Measurements from ENCODE around the gene HDGFL2.
A peak's percentile ranks its signal among the peaks of the same experiment; 100 is the strongest.

Gene HDGFL2

DNA sequence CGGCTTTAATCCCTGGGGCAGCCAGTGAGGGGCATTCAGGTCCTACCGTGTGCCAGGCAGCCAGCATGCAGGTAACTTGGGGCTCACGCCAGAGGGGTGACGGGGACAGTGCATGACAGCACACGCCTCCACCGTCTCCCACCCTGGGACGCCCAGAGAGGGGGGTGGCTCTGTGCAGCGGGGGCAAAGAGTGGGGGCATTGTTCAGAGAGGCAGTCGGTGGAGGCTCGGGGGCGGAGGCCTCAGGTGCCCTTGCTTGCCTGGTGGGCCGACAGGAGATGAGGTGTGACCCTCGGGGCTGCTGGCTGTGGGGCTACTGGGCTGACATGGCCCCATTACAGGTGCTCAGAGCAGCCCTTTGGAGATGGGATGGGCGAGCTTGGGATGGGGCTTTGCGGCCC, 27.8 kb downstream of the HDGFL2 start:
- no peak for DNase-seq (ENCODE audit: low spot score)

DNA sequence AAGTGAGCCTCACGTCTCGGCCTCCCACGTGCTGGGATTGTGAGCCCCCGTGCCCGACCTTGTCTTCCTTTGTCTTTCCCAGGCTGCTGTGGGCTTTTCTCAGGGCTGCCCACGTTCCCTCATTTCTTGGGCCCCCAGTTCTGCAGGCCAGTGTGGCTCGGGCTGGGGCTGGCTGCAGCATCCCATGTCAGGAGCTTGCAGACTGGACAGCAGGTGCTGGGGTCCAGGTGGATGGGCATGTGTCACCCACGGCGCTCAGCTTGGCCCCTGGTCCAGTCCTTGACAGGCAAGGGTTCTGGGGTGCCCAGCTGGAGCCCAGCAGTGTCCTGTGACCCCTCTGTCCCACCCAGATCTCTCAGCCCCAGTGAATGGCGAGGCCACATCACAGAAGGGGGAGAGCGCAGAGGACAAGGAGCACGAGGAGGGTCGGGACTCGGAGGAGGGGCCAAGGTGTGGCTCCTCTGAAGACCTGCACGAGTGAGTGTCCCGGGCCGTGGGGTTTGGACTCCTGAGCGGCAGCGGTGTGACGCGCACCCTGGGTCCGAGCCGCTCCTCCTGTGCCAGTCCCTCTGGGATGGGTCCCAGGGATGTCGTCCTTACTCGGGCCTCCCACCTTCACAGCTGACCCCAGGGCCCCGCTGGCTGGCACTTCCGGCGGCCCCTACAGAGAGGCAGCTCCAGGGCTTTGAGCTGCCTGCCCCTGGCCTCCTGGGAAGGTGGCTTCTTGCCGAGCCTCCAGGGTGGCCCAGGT, 28.9 kb downstream of the HDGFL2 start:
- no peak for DNase-seq (ENCODE audit: low spot score)

DNA sequence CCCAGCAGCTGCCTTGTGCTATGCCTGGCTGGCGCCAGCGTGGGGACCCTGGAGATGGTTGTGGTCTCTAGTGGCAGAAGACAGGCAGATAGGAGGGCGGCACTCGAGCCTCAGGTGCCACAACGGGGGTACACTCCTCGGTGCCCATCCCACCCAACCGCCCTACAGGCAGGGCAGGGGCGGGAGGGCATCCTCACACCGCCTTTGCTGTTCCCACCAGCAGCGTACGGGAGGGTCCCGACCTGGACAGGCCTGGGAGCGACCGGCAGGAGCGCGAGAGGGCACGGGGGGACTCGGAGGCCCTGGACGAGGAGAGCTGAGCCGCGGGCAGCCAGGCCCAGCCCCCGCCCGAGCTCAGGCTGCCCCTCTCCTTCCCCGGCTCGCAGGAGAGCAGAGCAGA, 29.6 kb downstream of the HDGFL2 start:
- no peak for DNase-seq (ENCODE audit: low spot score)

DNA sequence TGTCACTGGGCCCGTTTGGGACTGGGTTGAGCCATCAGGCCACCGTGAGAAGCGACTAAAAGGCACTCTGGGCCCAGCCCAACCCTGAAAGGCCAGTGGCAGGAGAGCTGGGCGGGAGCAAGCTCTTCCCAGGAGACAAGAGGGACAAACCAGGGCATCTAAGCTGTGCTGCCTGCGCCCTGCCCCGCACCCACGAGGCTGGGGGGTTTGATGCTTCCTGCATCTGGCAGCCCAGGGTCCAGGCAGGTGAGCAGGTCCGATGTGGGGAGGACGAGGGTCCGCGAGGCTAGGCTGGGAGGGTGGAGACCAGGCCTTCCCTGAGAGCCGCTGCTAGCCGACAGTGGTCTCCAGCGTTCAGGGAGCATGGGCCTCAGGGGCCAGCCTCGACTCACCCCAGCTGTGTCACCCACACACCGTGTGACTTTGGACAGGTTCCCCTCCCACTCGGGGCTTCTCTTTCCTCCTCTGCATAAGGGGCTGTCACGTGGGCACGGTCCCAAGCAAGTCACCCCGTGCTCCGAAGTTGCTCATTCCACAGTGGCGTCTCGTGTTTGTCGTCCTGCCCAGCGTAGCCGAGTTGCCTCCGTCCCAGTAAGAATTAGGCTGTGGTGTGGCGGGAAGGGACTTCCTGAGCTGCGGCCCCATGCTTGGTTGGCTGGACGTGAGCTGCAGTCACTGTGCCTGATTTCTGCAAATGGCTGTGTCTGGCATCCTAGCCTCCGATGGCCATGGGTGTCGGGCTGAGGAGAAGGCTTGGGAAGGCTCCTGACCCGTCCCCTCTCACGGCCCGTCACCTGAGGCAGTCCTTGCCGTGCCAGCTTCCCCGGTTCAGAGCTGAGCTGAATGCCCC, 30.4 kb downstream of the HDGFL2 start:
- DNase-seq (ENCODE audit: low spot score) = no peak

DNA sequence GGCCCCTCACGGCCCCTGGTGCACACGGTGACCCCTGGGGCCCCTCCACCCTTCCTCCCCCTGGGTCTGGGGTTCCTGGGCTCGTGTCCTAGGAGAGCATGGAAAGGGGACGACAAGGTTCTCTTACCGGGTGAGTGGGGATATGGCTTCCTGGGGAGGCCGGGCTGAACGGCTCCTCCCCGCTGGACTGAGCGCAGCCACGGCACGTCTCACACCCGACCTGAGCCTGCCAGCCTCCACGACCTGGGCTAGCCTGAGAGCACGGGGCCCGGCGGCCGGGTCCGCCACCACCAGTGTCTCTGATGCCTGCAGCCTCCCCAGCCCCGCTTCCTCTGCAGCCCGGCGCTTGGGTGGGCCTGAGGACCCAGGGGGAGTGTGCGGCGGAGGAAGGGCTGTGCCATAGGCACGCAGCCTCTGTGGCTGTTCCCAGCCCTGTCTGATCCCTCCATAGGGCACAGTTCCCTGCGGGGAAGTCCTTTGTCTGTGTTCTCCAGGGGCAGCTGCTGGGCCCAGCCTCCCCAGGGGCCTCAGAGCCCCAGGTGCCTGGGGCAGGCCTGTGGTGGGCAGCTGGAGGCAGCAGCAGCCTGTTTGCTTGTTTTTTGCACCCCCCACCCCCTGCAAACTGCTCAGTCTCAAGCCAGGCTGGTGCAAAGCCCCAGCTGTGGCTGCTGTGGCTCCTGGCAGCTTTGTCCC, 31.2 kb downstream of the HDGFL2 start:
- DNase-seq (ENCODE audit: low spot score) = no peak

DNA sequence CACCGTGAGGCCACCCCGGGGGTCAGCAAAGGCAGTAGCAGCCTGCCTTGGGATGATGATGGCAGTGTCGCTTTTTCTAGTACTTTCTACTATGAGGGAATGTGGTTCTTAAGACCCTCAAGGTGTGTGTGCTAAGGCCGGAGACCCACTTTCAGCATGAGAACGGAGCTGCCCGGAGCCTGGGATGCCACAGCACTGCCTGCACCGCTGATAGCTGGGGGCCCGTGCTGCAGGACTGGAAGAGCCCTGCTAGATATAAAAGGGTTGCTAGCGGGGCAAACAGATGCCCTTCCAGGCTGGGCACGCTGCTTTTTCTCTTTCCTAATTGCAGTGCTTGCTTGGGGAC, 31.7 kb downstream of the HDGFL2 start:
- no peak for DNase-seq (ENCODE audit: low spot score)

DNA sequence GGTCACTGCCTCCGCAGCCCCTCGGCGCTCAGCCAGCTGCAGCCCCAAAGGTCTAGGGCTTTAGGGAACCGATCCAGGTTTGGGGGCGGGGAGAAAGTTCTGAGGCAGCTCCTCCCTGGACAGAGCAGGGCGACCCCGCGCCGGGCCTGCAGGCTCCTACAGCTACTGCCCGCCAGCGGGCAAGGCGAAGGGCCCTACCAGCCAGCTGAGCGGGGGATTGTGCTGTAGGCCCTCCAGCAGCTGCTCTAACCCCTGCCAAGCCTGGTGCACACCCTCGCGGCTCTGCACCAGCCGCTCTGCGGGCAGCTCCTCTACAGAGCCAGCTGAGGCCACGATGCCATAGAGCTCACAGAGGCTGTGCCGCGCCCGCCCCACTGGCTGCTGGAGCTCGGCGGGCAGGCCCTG, 32.2 kb downstream of the HDGFL2 start:
- DNase-seq (ENCODE audit: low spot score) = peak; percentile 43

DNA sequence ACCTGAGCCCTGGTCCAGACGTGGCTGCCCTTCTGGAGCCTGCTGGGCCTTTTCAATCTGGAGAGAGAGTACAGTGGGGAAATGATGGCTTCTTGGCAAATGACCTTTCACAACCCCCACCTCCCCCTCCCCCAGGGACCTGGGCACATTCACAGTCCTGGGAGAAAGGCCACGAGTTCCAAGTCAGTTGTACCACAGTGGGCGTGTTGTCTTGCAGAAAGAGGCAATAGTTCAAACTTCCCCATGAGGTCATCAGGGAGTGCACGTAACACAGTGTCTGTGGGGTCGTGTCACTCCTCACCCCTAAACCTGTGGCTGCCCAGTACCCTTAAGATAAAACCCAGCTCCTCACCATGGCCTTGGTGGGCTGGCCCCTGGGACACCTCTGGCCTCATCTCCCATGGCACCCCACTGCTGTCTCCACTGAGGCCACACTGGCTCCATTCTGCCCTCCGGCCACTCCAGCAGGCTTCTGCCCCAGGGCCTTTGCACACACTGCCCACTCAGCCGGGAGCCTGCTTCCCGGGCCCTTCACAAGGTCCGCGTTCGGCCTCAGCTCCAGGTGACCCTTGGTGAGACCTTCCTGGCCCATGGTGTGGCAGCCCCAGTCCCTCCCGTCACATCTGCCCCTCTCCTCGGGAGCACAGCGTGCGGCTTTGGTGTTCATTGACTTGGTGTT, 32.9 kb downstream of the HDGFL2 start:
- no peak for DNase-seq (ENCODE audit: low spot score)

DNA sequence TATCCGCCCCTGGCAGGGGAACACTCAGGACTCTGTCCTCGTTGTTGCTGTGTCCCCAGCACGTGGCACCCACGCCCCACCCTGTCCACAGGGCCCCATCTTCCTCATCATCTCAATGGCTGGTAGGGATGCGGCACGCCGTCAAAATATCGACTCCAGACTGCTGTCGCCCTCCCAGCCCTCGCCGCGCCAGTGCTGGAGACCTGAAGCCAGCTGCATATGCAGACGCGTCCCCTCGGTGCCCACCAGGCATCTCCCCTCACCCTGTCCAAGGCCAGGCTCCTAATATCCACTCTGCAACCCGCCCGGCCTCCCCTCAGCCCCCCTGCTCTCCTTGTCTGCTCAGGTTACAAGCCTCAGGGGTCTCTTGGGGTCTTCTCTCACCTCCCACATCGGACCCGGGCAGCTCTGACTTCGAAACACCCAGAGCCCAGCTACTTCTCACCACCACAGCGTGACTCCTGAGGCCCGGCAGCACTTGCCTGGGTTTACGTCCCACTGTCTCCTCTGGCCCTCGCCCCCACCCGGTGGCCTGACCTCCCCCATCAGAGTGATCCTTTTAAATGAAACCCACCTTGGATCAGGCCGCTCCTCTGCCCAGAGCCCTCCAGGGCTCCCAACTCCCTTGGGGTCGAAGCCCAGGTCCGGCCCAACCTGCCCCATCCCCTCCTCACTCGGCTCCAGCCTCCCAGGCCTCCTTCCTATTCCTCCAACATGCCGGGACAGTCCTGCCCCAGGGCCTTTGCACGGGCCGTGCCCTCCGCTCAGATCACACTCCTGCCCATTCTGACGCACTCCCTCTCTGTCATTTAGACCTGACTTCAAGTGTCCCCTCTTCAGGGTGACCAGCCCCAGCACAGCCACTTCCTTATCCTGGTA, 33.7 kb downstream of the HDGFL2 start:
- DNase-seq (ENCODE audit: low spot score) = no peak

DNA sequence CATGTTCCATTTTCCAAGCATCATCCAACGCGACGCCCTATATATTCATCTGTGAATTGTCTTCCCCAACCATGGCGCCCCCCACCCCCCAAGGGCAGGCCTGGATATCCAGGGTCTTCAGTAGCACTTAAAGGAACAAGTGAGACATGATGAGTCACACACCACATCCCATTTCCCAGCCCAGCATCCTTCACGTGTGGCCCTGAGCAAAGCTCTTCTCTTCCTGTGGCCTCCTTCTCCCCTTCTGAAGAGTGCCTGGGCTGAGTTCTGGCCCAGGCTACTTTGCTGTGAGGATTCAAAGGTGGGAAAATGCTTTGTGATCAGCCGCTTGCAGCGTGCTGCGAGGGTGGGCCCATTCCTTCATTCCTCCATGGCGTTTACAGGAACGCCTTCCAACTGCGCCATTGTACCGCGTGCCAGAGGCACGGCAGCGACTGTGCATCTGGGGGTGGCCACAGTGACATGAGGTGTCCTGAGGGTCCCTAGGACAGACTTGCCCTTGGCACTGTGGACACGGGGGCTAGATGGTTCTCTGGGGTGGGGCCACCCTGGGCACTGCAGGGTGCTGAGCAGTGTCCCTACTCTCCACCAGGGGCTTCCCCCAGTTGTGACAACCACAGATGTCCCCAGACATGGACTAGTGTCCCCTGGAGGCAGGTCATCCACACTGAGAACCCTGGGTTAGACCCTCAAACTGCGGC, 34.5 kb downstream of the HDGFL2 start:
- no peak for DNase-seq (ENCODE audit: low spot score)

DNA sequence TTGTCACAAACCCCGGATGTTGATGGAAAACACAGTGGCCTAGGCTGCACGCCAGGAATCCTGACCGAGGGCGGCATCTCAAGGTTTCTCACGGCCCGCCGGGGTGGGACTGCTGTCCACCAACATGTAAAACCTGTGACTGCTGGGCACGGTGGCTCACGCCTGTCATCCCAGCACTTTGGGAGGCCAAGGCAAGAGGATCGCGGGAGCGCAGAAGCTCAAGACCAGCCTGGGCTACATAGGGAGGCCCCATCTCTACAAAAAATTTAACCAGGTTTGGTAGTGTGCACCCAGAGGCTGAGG, 35.0 kb downstream of the HDGFL2 start:
- no peak for DNase-seq (ENCODE audit: low spot score)

DNA sequence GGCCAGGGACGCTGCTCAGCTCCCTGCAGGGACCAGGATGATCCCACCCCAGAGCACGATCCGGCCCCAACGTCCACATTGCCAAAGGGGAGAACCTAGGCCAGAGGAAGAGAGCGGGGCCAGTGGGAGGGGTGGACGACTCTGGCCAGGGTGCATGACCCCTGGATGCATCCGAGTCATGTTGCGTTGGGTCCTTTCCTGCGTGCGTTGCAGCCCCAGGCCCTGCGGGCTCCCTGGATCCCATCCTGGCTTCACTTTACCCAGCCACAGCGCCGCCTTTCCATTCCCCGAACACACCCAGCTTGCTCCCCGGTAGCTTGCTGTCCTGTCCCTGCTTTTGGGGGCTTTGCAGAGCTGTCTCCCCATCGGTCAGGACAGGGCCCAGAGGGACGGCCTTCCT, 35.7 kb downstream of the HDGFL2 start:
- no peak for DNase-seq (ENCODE audit: low spot score)

DNA sequence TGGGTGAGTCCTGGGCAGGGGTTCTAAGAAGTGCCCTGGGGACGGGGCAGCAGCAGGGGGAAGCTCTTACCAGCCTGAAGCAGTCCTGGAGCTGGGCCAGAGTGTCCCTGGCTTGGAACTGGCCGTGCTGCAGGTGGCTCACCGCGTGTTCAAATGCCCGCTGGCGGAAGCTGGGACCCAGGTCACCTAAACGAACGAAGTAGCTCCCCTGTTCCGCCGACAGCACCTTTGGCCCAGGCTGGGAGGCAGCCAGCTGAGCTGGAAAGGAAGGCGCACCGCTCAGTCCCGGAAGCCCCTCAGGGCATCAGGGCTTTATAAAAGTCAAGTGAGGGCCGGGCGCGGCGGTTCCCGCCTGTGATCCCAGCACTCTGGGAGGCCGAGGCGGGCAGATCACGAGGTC, 36.6 kb downstream of the HDGFL2 start:
- no peak for DNase-seq (ENCODE audit: low spot score)

DNA sequence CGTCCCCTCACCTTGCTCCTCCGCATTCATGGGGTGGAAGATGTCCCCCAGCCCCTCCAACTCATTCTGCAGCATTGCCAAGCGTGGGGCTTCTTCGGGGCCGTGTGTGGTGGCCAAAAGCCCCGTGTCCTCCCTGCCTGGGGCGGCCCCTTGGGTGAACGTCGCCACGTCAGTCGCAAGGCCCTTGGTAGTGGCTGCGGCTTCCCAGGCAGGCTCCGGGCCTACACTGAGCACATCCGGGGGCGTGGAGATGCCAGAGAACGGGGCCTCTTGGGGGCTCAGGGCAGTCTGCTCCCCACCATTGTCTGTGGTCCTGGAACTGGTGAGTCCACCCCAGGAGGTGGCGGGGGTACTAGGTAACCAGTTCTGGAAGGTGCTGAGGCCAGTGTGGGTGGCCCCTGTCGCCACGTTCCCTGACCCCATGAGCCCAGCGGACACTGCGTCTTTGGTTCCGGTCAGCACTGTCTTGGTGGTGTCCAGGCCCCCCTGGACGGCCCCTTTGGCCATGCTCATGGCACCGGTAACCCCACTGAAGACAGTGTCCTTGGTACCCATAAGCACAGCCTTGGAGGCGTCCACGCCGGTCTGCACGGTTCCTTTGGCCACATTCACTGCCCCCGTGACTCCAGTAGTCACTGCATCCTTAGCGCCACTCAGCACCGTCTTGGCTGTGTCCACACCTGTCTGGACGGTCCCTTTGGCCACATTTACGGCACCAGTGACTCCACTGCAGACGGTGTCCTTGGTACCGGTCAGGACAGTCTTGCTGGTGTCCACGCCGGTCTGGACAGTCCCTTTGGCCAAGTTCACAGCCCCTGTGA, 38.5 kb downstream of the HDGFL2 start:
- no peak for DNase-seq (ENCODE audit: low spot score)

DNA sequence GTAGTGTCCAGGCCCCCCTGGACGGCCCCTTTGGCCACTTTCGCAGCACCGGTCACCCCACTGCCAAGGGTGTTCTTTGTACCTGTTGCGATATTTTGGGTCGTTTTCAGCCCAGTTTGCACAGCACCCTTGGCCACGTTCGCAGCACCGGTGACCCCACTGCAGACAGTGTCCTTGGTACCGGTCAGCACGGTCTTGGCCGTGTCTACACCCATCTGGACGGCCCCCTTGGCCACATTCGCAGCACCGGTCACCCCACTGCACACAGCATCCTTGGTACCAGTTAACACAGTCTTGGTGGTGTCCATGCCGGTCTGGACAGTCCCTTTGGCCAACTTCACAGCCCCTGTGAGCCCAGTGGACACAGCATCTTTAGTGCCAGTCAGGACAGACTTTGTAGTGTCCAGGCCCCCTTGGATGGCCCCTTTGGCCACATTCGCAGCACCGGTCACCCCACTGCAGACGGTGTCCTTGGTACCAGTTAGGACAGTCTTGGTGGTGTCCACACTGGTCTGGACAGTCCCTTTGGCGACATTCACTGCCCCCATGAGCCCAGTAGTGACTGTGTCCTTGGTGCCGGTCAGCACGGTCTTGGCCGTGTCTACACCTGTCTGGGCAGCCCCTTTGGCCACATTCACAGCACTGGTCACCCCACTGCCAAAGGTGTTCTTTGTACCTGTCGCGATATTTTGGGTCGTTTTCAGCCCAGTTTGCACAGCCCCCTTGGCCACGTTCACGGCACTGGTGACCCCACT, 39.4 kb downstream of the HDGFL2 start:
- DNase-seq (ENCODE audit: low spot score) = no peak

DNA sequence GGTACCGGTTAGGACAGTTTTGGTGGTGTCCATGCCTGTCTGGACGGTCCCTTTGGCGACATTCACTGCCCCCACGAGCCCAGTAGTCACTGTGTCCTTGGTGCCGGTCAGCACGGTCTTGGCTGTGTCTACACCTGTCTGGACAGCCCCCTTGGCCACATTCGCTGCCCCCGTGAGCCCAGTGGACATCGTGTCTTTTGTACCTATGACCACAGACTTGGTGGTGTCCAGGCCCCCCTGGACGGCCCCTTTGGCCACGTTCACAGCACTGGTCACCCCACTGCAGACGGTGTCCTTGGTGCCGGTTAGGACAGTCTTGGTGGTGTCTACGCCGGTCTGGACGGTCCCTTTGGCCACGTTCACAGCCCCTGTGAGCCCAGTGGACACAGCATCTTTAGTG, 40.0 kb downstream of the HDGFL2 start:
- DNase-seq (ENCODE audit: low spot score) = no peak

DNA sequence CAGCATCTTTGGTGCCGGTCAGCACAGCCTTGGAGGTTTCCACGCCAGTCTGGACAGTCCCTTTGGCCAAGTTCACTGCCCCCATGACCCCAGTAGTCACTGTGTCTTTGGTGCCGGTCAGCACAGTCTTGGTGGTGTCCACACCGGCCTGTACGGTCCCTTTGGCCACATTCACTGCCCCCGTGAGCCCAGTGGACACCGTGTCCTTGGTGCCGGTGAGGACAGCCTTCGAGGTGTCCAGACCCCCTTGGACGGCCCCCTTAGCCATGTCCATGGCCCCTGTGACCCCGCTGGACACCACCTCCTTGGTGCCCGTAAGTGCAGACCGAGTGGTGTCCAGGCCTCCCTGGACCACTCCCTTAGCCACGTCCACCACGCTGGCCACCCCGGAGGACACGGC, 41.2 kb downstream of the HDGFL2 start:
- no peak for DNase-seq (ENCODE audit: low spot score)

DNA sequence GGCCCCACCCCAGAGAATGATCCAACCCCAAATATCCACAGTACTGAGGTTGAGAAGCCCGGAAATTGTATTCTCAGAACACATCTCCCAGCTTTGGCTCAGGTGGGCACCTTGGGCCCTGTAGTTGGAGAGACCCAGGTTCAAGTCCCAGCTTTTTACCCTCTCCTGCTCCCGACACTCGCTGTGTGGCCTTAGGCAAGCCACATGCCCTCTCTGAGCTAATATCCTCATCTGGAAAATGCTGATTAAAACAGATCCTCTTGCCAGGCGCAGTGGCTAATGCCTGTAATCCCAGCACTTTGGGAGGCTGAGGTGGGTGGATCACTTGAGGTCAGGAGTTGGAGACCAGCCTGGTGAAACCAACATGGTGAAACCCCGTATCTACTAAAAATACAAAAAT, 43.6 kb downstream of the HDGFL2 start:
- no peak for DNase-seq (ENCODE audit: low spot score)

DNA sequence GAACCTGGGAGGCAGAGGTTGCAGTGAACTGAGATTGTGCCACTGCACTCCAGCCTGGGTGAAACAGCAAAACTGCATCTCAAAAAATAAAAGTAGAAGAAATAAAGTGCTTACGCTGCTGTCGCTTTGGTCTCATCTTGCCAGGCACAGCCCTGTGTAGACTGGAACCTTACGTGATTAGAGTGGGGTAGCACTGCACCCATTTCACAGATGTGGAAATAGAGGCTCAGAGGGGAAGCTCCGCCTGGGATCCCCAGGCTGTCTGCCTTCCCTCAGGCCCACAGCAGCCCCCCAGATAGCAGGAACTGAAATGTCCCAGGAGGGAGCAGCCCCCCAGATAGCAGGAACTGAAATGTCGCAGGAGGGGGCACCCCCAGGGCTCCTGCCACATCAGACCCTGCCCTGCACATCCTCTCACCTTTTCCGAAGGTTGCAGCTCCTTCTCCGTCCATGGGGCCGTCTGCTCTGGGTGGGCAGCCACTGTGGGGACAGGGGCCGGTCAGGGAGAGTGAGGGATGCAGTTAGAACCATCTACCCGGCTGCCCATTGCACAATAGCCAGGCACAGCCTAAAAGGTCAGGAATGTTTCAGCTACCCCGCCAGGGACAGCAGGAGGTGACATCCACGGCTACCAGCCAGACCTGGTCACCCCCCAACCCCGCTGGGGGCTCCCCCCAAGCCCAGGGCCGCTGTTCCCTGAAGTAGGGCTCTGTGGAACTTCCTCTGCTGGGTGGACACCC, 44.3 kb downstream of the HDGFL2 start:
- DNase-seq (ENCODE audit: low spot score) = no peak
